Kidney (tissue), 14 donors: ENCODE results near the gene SUCO. TPM values are rescaled to one million over a fixed set of nuclear protein-coding genes. Genes with fewer than 3 reads are reported as not detected.
"Not testable (repeated sequence)": the region's sequence is repeated elsewhere in the genome, so short reads cannot be mapped to it uniquely, and the experiment has no call there.

Experiments used
- DNase-seq, 5 donors: peaks; one replicate each; pipeline ENCODE4 v3.0.0-alpha.2; 2013 to 2020
- FAIRE-seq: peaks from 2 replicates; lab custom pipeline; 2012; peaks lifted over from hg19 to GRCh38; lab: Jason Lieb, UNC
- H3K27ac ChIP-seq, 2 donors: one replicate each; pipeline ENCODE4 v1.7.0; 2013; ENCODE audit warnings: low read depth in 2 of 2, low read length in 2 of 2, inconsistent platforms in 1 of 2
- H3K27me3 ChIP-seq: one replicate; pipeline ENCODE4 v1.7.1; 2013; ENCODE audit warnings: low read length, inconsistent platforms; ENCODE audit not compliant: control insufficient read depth, insufficient read depth
- H3K36me3 ChIP-seq, 3 donors: one replicate each; pipeline versions ENCODE4 v1.7.0 to v1.7.1; 2013; ENCODE audit warnings: low read length in 3 of 3, control low read depth in 1 of 3, inconsistent platforms in 1 of 3; ENCODE audit not compliant: insufficient read depth in 3 of 3, control insufficient read depth in 2 of 3
- H3K4me1 ChIP-seq, 3 donors: one replicate each; pipeline versions ENCODE4 v1.7.0 to v1.7.1; 2013; ENCODE audit warnings: low read length in 3 of 3, inconsistent platforms in 1 of 3, low read depth in 1 of 3; ENCODE audit not compliant: control insufficient read depth in 2 of 3, insufficient read depth in 2 of 3
- H3K4me3 ChIP-seq, 3 donors: one replicate each; pipeline versions ENCODE4 v1.7.0 to v1.8.1; 2013; ENCODE audit warnings: low read length in 3 of 3, control low read depth in 1 of 3, inconsistent platforms in 1 of 3
- H3K9ac ChIP-seq, 3 donors: one replicate each; pipeline versions ENCODE4 v1.7.0 to v1.7.1; 2013; ENCODE audit warnings: low read length in 3 of 3, control low read depth in 1 of 3, inconsistent platforms in 1 of 3
- H3K9me3 ChIP-seq, 3 donors: one replicate each; pipeline versions ENCODE4 v1.7.0 to v1.7.1; 2013; ENCODE audit warnings: low read length in 3 of 3, control low read depth in 1 of 3, inconsistent platforms in 1 of 3; ENCODE audit not compliant: control insufficient read depth in 2 of 3, insufficient read depth in 1 of 3
- intact Hi-C: fragments of 100-400 bp; cut with DNase I; formaldehyde crosslinking; loops from one replicate; pipeline ENCODE4 v1.11.1; 2022
- polyA plus RNA-seq: library from polyadenylated mRNA; stranded (reverse); fragments of 350-450 nt; fragmentation: Illumina TruSeq; extraction: RNeasy Lipid Tissue Mini Kit (QIAGEN cat#74804); gene quantifications from one replicate; pipeline ENCODE4 v1.2.3, GENCODE V29; 2014; ENCODE audit warnings: low read depth, low replicate concordance; ENCODE audit not compliant: insufficient read depth
- total RNA-seq: library from RNA; stranded (reverse); fragmentation: NEBNext Ultra II Directional; extraction: Animal tissue kit (Norgen Biotek cat#: 25700); gene quantifications from one replicate; pipeline ENCODE4 v1.2.1, GENCODE V29; 2021
- TF ChIP-seq, protein P1 (sequence below): IDR thresholded peaks from 3 replicates; pipeline ENCODE4 v1.5.1; 2012; ENCODE audit warnings: mild to moderate bottlenecking, moderate library complexity, borderline replicate concordance; ENCODE audit not compliant: insufficient read depth; ENCODE audit errors: extremely low read depth
- donor health status: control.
- donor health status: control.
- donor health status: control.
- donor health status: control.
- donor health status: control.
- donor health status: DM: yes; HTN: yes; CAD: no.
- donor health status: Normal renal cell carcinoma (clear cell type).

SUCO gene
- total and polyA plus RNA-seq, 2 donors from 2014 or later = 9.8 to 40.0 TPM

DNA sequence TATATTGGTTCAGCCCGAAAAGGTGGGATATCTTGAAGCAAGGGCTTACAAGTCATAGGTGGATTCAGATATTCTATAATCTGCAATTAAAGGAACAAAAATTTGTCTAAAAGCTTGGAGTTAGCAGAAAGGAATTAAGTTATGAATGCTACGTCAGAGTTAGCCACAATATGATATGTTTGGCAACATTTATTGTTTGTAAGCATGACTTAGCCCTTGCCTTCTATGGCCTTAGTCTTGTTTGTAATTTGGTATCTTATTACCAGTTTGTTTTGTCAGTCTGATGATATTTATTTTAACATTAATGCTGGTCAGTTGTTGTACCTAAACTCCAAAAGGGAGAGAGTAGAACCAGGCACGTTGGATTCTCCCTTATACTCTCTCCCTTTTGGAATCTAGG is 43.1 kb upstream of the SUCO start:
- Histone ChIP-seq H3K27me3 (no peaks in the 10 kb centered on the region), H3K9ac (no peak overlapping the region), H3K4me1 (no peaks in the 10 kb centered on the region), H3K4me3 (no peak overlapping the region), H3K36me3 (no peaks in the 10 kb centered on the region), H3K27ac (no peak overlapping the region), H3K9me3 (no peaks in the 10 kb centered on the region)
- TF ChIP-seq, protein P1, sequence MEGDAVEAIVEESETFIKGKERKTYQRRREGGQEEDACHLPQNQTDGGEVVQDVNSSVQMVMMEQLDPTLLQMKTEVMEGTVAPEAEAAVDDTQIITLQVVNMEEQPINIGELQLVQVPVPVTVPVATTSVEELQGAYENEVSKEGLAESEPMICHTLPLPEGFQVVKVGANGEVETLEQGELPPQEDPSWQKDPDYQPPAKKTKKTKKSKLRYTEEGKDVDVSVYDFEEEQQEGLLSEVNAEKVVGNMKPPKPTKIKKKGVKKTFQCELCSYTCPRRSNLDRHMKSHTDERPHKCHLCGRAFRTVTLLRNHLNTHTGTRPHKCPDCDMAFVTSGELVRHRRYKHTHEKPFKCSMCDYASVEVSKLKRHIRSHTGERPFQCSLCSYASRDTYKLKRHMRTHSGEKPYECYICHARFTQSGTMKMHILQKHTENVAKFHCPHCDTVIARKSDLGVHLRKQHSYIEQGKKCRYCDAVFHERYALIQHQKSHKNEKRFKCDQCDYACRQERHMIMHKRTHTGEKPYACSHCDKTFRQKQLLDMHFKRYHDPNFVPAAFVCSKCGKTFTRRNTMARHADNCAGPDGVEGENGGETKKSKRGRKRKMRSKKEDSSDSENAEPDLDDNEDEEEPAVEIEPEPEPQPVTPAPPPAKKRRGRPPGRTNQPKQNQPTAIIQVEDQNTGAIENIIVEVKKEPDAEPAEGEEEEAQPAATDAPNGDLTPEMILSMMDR = no peak
- intact Hi-C loops = no loop called here
- DNase-seq = no peak
- FAIRE-seq = no peak

DNA sequence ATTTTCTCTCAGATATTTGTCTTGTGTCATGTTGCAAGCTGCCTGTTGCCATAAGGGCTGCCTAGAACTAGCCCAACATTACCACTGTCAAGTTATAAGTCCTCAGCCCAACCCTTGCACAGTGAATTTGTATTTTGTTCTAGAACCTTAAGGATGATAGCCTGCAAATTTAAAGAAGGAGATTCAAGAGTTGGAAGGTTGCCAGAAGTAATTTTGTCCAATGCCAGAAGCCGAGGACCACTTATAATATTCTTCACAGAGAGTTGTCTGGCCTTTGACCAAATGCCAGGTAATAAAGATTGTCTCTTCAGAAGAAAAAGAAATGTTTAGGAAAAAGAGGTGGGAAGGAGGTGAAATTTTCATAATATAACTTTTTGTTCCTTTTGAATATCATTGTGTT is 40.5 kb upstream of the SUCO start:
- Histone ChIP-seq H3K9me3 (no peaks in the 10 kb centered on the region), H3K36me3 (no peaks in the 10 kb centered on the region), H3K4me3 (no peak overlapping the region), H3K27me3 (no peaks in the 10 kb centered on the region), H3K9ac (no peak overlapping the region), H3K27ac (no peak overlapping the region), H3K4me1 (no peaks in the 10 kb centered on the region)
- FAIRE-seq (no peak), DNase-seq (no peak)
- TF ChIP-seq, protein P1 = no peak
- intact Hi-C loops = no loop called here

DNA sequence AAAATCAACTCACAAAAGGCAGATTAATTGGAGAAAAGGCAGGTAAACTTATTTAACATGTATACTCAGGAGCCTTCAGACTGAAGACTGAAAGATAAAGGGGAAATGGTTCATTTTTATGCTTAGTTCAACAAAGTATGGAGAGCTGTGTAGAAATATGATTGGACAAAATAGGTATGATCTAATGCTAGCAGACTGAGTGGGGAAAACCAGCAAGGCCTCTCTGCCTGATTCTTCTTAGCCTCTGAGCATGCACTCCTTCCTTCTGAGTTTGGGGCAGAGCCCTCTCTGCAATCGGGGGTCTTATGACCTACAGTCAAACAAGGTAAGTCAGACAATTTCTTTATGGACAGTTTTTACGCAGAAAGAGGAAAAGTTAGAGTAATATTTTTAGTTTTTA is 38.8 kb upstream of the SUCO start:
- intact Hi-C loops = no loop called here
- Histone ChIP-seq H3K9ac (no peak overlapping the region), H3K9me3 (no peaks in the 10 kb centered on the region), H3K4me1 (no peaks in the 10 kb centered on the region), H3K4me3 (no peak overlapping the region), H3K36me3 (no peaks in the 10 kb centered on the region), H3K27ac (no peak overlapping the region), H3K27me3 (no peaks in the 10 kb centered on the region)
- DNase-seq (no peak), FAIRE-seq (no peak)
- TF ChIP-seq, protein P1 = no peak

DNA sequence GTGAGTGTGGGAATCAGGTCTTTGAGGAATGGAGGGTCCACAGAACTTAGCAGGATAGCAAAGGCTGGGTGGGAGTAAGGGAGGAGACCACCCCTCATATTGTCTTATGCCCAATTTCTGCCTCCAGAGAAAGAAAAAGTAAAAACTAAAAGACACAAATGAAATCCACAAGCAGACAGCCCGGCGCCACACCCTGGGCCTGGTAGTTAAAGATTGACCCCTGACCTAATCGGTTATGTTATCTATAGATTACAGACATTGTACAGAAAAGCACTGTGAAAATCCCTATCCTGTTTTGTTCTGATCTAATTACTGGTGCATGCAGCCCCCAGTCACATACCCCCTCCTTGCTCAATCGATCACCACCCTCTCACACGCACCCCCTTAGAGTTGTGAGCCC is 36.8 kb upstream of the SUCO start:
- H3K36me3 ChIP-seq, intact Hi-C loops, H3K4me3 ChIP-seq, DNase-seq, H3K27ac ChIP-seq, H3K9ac ChIP-seq, FAIRE-seq, H3K4me1 ChIP-seq, H3K27me3 ChIP-seq, H3K9me3 ChIP-seq: not testable (repeated sequence)
